Tibial nerve (tissue), 3 donors: ENCODE results near the gene C1QTNF12.

Source experiments
- CTCF ChIP-seq, 5 experiments: fragments of 200-600 bp in 3 of 5; fragments of 450-650 bp in 2 of 5; sonication (generic) in 3 of 5; IDR thresholded peaks; one replicate each; pipeline ENCODE4 v1.5.1; 2016 to 2019; ENCODE audit warnings: antibody characterized with exemption in 5 of 5, mild to moderate bottlenecking in 3 of 5, moderate library complexity in 2 of 5
- POLR2A ChIP-seq, 2 donors: fragments of 450-650 bp; IDR thresholded peaks; one replicate each; pipeline ENCODE4 v1.6.1; 2017; ENCODE audit warnings: antibody characterized with exemption in 2 of 2, mild to moderate bottlenecking in 2 of 2, moderate library complexity in 2 of 2

DNA sequence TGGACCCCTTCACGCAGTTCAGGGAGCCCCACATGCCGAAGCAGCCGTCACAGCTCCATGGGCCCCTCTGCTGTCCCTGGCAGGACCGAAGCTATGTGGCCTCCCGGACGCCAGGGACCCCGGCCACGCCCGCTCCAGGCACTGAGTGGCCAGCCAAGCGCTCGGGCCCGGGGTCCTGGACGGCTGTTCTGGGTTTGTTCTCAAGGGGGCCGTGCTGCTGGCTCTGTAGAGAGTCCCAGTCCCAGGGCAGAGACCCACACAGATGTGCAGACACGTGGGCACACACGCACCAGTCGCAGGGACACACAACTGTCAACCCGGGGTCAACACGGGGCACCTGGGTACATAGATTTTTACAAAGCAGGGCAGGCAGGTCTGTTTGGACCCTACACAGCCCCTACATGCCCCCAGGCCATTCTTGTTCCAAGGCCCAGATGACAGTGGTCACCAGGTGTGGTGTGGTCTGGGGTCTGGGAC is 7.8 kb downstream of the C1QTNF12 start:
- no peak for TF ChIP-seq CTCF (IDR thresholded peaks at IDR 0.05)
- TF ChIP-seq POLR2A (IDR thresholded peaks at IDR 0.05) = no peak
